ENCODE data around the gene SERPINB11.
"Not testable (repeated sequence)": the region's sequence is repeated elsewhere in the genome, so short reads cannot be mapped to it uniquely, and the experiment has no call there.

Gene SERPINB11

GRCh38 chr18:63702660-63703059 is at the start of gene SERPINB11:
SERPINB11 (plus strand) TSS chr18:63702960; CDS start chr18:63710194, 7,234 bp downstream.
- Histone ChIP-seq H3K4me3 (no peak within 1 kb of the TSS), H3K27ac (no peak within 1 kb of the TSS)
- no peak for DNase-seq (ENCODE audit: low spot score)
- TF ChIP-seq CTCF (IDR thresholded peaks at IDR 0.05): no peak

GRCh38 chr18:63658920-63659319 is 43.8 kb upstream of the SERPINB11 start:
- not testable (repeated sequence) for H3K27ac ChIP-seq; DNase-seq (ENCODE audit: low spot score); H3K4me3 ChIP-seq

- DNase-seq (ENCODE audit: low spot score); H3K27ac ChIP-seq; H3K4me3 ChIP-seq: not testable (repeated sequence)
Measured at GRCh38 chr18:63661750-63662149, 41.0 kb upstream of the SERPINB11 start, which contains the start of gene SERPINB3. SERPINB3 (minus strand) TSS chr18:63661893; CDS start chr18:63661216, 677 bp downstream.

GRCh38 chr18:63664571-63664970 is 38.2 kb upstream of the SERPINB11 start:
- no peak for TF ChIP-seq CTCF (IDR thresholded peaks at IDR 0.05)
- DNase-seq (ENCODE audit: low spot score): no peak
- Histone ChIP-seq H3K27ac (no peak overlapping the region), H3K4me3 (no peak overlapping the region)

- H3K27ac ChIP-seq: no peak overlapping the region
- H3K4me3 ChIP-seq: no peak overlapping the region
- no peak for TF ChIP-seq CTCF (IDR thresholded peaks at IDR 0.05)
- DNase-seq (ENCODE audit: low spot score): no peak
Measured at GRCh38 chr18:63676526-63677323, 26.0 kb upstream of the SERPINB11 start.

- no peak for TF ChIP-seq CTCF (IDR thresholded peaks at IDR 0.05)
- no peak overlapping the region for H3K27ac ChIP-seq
- DNase-seq (ENCODE audit: low spot score): no peak
- no peak overlapping the region for H3K4me3 ChIP-seq
Measured at GRCh38 chr18:63677500-63678225, 25.1 kb upstream of the SERPINB11 start.

- TF ChIP-seq CTCF (IDR thresholded peaks at IDR 0.05): no peak
- no peak for DNase-seq (ENCODE audit: low spot score)
- no peak overlapping the region for H3K4me3 ChIP-seq
- no peak overlapping the region for H3K27ac ChIP-seq
Measured at GRCh38 chr18:63679820-63680606, 22.7 kb upstream of the SERPINB11 start.
